ENCODE results near the gene TBKBP1. TPM values are rescaled to one million over a fixed set of nuclear protein-coding genes. Genes with fewer than 3 reads are reported as not detected.
A peak's percentile ranks its signal among the peaks of the same experiment; 100 is the strongest.

Gene TBKBP1
- total RNA-seq, 1 donor from 2014 or later: 18.3 TPM

DNA sequence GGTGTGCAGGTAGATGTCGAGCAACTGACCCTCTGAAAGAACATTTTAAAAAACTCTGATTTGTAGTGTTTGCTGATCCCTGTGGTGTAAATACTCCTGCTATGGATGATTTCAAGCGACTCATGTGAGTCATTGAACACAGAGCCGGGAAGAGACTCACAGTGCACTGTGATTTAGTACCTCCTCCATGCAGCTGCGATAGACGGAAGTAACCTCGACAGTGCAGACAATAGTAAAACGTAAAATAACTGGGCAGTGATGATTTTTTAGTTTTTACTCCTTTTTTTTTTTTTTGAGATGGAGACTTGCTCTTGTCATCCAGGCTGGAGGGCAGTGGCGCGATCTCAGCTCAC is 47.8 kb downstream of the TBKBP1 start:
- Histone ChIP-seq H3K27me3 (peaks cover 6% of the 10 kb centered on the region), H3K9me3 (no peaks in the 10 kb centered on the region), H3K36me3 (no peaks in the 10 kb centered on the region), H3K4me1 (no peaks in the 10 kb centered on the region), H3K4me3 (no peak overlapping the region), H3K27ac (no peak overlapping the region)
- intact Hi-C loops (cut with DNase I): no loop called here
- TF ChIP-seq, protein P1, sequence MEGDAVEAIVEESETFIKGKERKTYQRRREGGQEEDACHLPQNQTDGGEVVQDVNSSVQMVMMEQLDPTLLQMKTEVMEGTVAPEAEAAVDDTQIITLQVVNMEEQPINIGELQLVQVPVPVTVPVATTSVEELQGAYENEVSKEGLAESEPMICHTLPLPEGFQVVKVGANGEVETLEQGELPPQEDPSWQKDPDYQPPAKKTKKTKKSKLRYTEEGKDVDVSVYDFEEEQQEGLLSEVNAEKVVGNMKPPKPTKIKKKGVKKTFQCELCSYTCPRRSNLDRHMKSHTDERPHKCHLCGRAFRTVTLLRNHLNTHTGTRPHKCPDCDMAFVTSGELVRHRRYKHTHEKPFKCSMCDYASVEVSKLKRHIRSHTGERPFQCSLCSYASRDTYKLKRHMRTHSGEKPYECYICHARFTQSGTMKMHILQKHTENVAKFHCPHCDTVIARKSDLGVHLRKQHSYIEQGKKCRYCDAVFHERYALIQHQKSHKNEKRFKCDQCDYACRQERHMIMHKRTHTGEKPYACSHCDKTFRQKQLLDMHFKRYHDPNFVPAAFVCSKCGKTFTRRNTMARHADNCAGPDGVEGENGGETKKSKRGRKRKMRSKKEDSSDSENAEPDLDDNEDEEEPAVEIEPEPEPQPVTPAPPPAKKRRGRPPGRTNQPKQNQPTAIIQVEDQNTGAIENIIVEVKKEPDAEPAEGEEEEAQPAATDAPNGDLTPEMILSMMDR (IDR thresholded peaks at IDR 0.05): no peak
- peak in 1 of 2 donors; percentile 16 for DNase-seq (ENCODE audit: low spot score in 2 of 2)

DNA sequence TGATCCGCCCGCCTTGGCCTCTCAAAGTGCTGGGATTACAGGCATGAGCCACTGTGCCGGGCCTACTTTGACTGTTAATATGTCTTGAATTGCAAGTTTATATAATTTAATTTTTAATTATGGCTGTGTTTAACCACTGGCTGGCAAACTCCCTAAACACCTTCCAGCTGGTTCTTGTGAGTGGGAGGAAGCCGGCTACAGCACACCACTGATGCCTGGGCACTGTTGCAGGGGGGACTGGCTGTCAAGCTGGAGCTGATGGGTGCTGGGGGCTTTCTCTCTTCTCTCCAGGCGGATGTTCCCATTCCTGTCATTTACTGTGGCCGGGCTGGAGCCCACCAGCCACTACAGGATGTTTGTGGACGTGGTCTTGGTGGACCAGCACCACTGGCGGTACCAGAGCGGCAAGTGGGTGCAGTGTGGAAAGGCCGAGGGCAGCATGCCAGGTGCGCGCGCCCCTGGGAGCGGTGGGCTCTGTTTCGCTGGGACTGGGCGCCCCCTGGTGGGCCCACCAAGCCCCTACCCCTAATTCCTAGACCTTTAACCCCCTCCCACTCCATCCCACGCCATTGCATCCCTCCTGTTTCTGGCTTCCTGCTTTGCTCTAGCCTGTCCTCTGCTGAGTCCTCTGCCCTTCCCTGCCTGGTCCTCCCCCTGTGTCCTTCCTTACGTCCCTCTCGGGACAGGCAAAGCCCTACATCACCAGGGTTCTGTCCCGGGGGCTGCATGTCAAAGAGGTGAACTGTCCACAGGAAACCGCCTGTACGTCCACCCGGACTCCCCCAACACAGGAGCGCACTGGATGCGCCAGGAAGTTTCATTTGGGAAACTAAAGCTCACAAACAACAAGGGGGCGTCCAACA is 48.6 kb downstream of the TBKBP1 start:
- Histone ChIP-seq H3K4me3 (no peak overlapping the region), H3K27ac (no peak overlapping the region), H3K27me3 (peaks cover 6% of the 10 kb centered on the region), H3K36me3 (no peaks in the 10 kb centered on the region), H3K4me1 (no peaks in the 10 kb centered on the region), H3K9me3 (no peaks in the 10 kb centered on the region)
- peak in 1 of 2 donors; percentile 45 for DNase-seq (ENCODE audit: low spot score in 2 of 2)
- intact Hi-C loops (cut with DNase I): no loop called here
- TF ChIP-seq, protein P1 (IDR thresholded peaks at IDR 0.05): no peak

DNA sequence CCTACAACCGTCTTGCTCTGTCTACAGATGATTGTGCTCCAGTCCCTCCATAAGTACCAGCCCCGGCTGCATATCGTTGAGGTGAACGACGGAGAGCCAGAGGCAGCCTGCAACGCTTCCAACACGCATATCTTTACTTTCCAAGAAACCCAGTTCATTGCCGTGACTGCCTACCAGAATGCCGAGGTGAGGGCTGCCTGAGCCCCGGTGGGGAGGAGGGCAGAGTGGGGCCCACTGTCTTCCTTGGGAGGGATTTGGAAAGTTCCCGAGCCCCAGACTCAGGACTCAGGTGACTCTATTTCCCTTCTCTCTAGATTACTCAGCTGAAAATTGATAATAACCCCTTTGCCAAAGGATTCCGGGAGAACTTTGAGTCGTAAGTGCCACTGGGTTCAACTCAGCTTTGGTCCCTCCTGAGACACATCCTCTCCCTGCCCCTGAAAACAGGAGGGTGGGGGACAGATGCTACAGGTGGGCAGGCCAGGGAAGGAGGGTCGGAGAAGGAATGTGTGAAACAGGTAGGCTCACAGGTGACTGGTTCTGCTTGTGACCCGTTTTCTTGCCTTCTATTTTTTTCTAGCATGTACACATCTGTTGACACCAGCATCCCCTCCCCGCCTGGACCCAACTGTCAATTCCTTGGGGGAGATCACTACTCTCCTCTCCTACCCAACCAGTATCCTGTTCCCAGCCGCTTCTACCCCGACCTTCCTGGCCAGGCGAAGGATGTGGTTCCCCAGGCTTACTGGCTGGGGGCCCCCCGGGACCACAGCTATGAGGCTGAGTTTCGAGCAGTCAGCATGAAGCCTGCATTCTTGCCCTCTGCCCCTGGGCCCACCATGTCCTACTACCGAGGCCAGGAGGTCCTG is 50.4 kb downstream of the TBKBP1 start:
- Histone ChIP-seq H3K4me3 (no peak overlapping the region), H3K9me3 (no peaks in the 10 kb centered on the region), H3K27me3 (peaks cover 6% of the 10 kb centered on the region), H3K4me1 (no peaks in the 10 kb centered on the region), H3K27ac (no peak overlapping the region), H3K36me3 (no peaks in the 10 kb centered on the region)
- TF ChIP-seq, protein P1 (IDR thresholded peaks at IDR 0.05): no peak
- DNase-seq (ENCODE audit: low spot score in 2 of 2): no peak
- intact Hi-C loops (cut with DNase I): no loop called here

DNA sequence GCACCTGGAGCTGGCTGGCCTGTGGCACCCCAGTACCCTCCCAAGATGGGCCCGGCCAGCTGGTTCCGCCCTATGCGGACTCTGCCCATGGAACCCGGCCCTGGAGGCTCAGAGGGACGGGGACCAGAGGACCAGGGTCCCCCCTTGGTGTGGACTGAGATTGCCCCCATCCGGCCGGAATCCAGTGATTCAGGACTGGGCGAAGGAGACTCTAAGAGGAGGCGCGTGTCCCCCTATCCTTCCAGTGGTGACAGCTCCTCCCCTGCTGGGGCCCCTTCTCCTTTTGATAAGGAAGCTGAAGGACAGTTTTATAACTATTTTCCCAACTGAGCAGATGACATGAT is 51.0 kb downstream of the TBKBP1 start:
- Histone ChIP-seq H3K9me3 (no peaks in the 10 kb centered on the region), H3K4me3 (no peak overlapping the region), H3K27me3 (peaks cover 6% of the 10 kb centered on the region), H3K36me3 (no peaks in the 10 kb centered on the region), H3K27ac (no peak overlapping the region), H3K4me1 (no peaks in the 10 kb centered on the region)
- intact Hi-C loops (cut with DNase I): no loop called here
- TF ChIP-seq, protein P1 (IDR thresholded peaks at IDR 0.05): no peak
- DNase-seq (ENCODE audit: low spot score in 2 of 2): no peak

DNA sequence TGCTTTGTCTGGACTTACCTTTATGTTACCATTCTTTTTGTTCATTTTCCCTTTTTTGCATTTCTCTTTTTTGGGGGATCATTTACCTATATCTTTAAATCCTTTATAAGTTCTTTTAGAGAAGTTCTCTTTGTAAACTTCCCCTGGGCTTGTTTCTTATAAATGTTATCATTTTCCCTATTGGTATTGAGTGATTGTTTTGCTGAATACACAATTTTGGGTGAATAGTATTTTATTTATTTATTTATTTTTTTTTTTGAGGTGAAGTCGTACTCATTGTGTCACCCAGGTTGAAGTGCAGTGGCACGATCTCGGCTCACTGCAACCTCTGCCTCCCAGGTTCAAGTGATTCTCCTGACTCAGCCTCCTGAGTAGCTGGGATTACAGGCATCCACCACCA is 57.5 kb downstream of the TBKBP1 start:
- H3K27me3 ChIP-seq: no peaks in the 10 kb centered on the region
- H3K36me3 ChIP-seq: no peaks in the 10 kb centered on the region
- H3K4me3 ChIP-seq: no peak overlapping the region
- DNase-seq (ENCODE audit: low spot score in 2 of 2): no peak
- TF ChIP-seq, protein P1 (IDR thresholded peaks at IDR 0.05): no peak
- intact Hi-C loops (cut with DNase I): no loop called here
- peaks cover 0 to 8% of the 10 kb centered on the region in 2 donors for H3K9me3 ChIP-seq
- H3K27ac ChIP-seq: no peak overlapping the region
- H3K4me1 ChIP-seq: no peaks in the 10 kb centered on the region

Measured in ascending aorta (tissue), 2 donors.